HG02763 (cell line): Measurements from ENCODE around the gene NUDT16.

Experiments used
- ATAC-seq: cut with Tn5 transposase; IDR thresholded peaks from one replicate; pipeline ENCODE4 v1.9.1; 2021; ENCODE audit warnings: mild to moderate bottlenecking, moderate library complexity; ENCODE audit not compliant: unreplicated experiment

Gene NUDT16

GRCh38 chr3:131380821-131381444, 641 bp upstream of the NUDT16 start:
- ATAC-seq = peak; percentile 14

GRCh38 chr3:131386429-131387165, 5.0 kb downstream of the NUDT16 start:
- ATAC-seq = no peak

GRCh38 chr3:131387796-131388489, 6.4 kb downstream of the NUDT16 start:
- ATAC-seq = no peak

- ATAC-seq = no peak
Observed at GRCh38 chr3:131388490-131388799, 6.9 kb downstream of the NUDT16 start.

- no peak for ATAC-seq
Observed at GRCh38 chr3:131390331-131390730, 8.8 kb downstream of the NUDT16 start.

GRCh38 chr3:131393051-131393450, 11.5 kb downstream of the NUDT16 start:
- ATAC-seq = no peak

- ATAC-seq = no peak
Observed at GRCh38 chr3:131393868-131394267, 12.3 kb downstream of the NUDT16 start.

GRCh38 chr3:131394400-131394799, 12.8 kb downstream of the NUDT16 start:
- no peak for ATAC-seq

GRCh38 chr3:131396170-131396569, 14.6 kb downstream of the NUDT16 start:
- ATAC-seq = no peak

GRCh38 chr3:131397889-131398288, 16.3 kb downstream of the NUDT16 start:
- ATAC-seq = no peak

- no peak for ATAC-seq
Observed at GRCh38 chr3:131401978-131402377, 20.4 kb downstream of the NUDT16 start.

- no peak for ATAC-seq
Observed at GRCh38 chr3:131402391-131403039, 20.9 kb downstream of the NUDT16 start.

- no peak for ATAC-seq
Observed at GRCh38 chr3:131403216-131403895, 21.8 kb downstream of the NUDT16 start.

- no peak for ATAC-seq
Observed at GRCh38 chr3:131405411-131405810, 23.8 kb downstream of the NUDT16 start.

- no peak for ATAC-seq
Observed at GRCh38 chr3:131406274-131406673, 24.7 kb downstream of the NUDT16 start.

GRCh38 chr3:131417751-131418150, 36.2 kb downstream of the NUDT16 start:
- ATAC-seq = no peak

GRCh38 chr3:131421301-131421700, 39.7 kb downstream of the NUDT16 start:
- ATAC-seq = no peak

- no peak for ATAC-seq
Observed at GRCh38 chr3:131421957-131422498, 40.5 kb downstream of the NUDT16 start.

GRCh38 chr3:131427226-131427625, 45.7 kb downstream of the NUDT16 start:
- ATAC-seq = no peak

- no peak for ATAC-seq
Observed at GRCh38 chr3:131431754-131432153, 50.2 kb downstream of the NUDT16 start.

- no peak for ATAC-seq
Observed at GRCh38 chr3:131432441-131432840, 50.9 kb downstream of the NUDT16 start.
